OCI-M2 (cell line): Measurements from ENCODE around the gene FOLH1.
"Not testable (repeated sequence)": the region's sequence is repeated elsewhere in the genome, so short reads cannot be mapped to it uniquely, and the experiment has no call there.

ENCODE experiments used
- DNase-seq: peaks from one replicate; lab custom pipeline; 2025; ENCODE audit not compliant: unreplicated experiment; lab: John Stamatoyannopoulos, UW

FOLH1 gene

DNA sequence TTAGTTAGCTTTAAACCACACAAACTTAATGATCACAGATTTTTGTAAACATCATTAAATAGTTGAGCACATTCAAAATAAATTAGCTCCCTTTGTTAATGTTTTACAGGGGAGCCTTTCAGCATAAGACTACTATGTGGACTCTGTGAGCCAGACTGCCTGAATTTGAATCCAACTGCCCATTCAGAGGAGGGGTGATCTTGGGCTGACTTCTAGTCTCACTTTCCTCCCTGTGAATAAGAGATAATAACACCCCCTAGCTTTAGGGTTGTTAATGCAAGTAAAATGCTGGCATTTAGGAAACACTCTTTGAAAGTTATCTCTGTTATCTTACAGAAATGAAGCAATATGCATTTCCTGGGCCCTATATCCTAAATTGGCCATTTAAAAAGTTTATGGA is 23.6 kb downstream of the FOLH1 start:
- not testable (repeated sequence) for DNase-seq

DNA sequence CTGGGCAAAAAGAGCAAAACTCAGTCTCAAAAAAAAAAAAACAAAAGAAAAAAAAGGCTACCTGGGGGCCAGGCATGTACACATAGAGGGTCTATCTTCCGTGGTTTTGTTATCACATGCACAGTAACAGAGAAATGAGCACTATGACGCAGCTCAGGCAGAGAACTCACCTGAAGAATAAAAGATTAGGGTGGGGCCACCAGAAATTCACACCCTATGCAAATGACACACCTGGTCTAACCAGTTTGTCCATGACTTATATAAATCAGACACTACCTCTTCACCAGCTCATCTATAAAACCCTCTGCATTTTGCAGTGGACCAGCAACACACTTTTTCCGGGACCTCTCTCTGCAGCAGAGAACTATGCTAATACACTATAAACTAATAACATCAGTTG is 30.5 kb downstream of the FOLH1 start:
- not testable (repeated sequence) for DNase-seq

GRCh38 chr11:49175378-49175777 is 33.0 kb downstream of the FOLH1 start:
- DNase-seq = not testable (repeated sequence)

DNA sequence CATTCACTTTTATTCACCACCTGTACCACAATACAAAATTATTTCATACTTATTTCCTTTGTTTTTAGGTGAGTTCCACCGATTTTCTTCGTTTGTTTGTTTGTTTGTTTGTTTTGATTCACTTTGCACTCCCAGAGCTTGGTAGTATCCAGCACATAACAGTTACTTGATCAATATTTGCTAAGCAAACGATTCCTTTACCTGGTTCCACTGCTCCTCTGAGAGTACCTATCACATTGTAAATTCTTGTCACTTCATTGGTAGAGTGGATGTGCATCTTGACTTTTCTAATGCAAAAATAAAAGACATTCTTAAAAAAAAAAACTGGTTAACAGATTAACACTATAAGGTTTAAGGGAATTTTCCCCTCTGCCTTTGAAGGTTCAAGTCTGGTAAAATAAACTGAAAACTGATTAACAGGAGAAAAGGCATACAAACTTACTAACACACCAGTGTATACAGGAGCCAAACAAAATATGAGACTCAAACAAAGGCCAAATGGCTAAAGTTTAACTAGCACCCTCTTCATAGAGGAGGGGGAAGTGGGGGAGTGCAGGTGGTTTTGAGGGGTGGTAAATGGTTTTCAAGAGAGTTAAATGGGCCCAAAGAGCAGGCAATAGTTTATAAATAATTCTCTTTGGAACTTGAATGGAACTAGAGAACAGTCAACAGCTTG is 33.6 kb downstream of the FOLH1 start:
- not testable (repeated sequence) for DNase-seq

- DNase-seq = not testable (repeated sequence)
Observed at GRCh38 chr11:49171613-49172012, 36.8 kb downstream of the FOLH1 start.

DNA sequence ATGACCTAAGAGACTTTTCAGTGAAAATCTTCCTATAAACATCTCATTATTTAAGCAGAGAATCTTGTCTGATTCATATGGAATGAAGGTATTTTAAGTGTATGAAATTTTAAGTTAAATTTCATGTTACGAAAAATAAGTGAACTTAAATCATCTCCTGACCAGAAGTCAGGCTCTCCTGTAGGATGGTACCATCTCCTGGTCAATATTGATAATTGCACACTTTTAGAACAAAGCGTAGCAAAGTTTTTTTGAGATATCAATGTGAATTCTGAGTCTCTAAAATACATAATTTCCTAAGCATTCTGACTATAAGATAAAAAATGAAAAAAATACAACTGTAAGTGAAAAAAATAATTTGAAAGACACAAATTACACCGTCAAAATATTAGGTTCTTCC is 38.8 kb downstream of the FOLH1 start:
- DNase-seq = not testable (repeated sequence)

DNA sequence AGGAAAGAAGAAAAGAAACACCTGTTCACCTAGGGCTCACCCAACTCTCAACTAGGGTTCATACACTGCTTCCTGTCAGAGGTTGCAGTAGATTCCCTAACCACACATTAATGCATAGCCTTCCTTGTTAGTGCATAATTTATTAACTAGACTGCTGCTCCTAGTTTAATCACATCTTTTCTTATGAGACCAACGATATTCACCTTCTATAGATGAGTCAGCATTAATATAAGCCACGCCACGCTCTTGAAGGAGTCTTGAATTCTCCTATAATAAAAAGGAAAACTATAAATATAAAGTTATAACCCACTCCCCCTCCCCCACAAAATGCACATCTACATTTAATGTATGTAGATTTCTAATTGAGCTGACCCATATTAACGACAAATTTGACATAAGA is 39.4 kb downstream of the FOLH1 start:
- not testable (repeated sequence) for DNase-seq

DNA sequence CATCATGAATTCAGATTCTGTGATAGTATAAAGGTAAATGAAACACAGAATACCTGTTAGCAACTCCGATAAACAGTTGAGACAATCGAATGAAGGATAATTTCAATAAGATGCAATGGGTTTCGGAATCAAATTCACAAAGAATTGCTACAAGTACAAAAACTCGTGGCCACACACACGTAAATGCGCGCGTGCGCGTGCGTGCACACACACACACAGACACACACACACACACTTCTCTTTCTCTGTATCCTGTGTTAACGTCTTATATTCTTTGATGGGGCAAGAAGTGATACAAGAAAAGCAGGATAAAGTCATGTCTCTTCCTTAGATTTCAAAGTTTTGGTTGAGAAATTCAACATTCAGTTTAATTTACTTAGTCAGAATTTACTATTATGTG is 57.2 kb downstream of the FOLH1 start:
- DNase-seq = no peak

GRCh38 chr11:49102356-49102755 is 106.0 kb downstream of the FOLH1 start:
- DNase-seq = not testable (repeated sequence)
